PC-9 (cell line): ENCODE data around the gene PSMB7.

Experiments used
- EZH2 ChIP-seq: fragments of 200-600 bp; sonication (generic); IDR thresholded peaks from 2 replicates; pipeline ENCODE4 v1.8.0; 2017; ENCODE audit warnings: antibody characterized with exemption, low read depth
- TF ChIP-seq, protein P1 (sequence below): fragments of 200-600 bp; sonication (generic); conservative IDR thresholded peaks from 2 replicates; pipeline ENCODE4 v1.6.1; 2017; ENCODE audit warnings: mixed run types, antibody characterized with exemption, mild to moderate bottlenecking, moderate library complexity

GRCh38 chr9:124345063-124345462 is 70.2 kb downstream of the PSMB7 start:
- TF ChIP-seq, protein P1, sequence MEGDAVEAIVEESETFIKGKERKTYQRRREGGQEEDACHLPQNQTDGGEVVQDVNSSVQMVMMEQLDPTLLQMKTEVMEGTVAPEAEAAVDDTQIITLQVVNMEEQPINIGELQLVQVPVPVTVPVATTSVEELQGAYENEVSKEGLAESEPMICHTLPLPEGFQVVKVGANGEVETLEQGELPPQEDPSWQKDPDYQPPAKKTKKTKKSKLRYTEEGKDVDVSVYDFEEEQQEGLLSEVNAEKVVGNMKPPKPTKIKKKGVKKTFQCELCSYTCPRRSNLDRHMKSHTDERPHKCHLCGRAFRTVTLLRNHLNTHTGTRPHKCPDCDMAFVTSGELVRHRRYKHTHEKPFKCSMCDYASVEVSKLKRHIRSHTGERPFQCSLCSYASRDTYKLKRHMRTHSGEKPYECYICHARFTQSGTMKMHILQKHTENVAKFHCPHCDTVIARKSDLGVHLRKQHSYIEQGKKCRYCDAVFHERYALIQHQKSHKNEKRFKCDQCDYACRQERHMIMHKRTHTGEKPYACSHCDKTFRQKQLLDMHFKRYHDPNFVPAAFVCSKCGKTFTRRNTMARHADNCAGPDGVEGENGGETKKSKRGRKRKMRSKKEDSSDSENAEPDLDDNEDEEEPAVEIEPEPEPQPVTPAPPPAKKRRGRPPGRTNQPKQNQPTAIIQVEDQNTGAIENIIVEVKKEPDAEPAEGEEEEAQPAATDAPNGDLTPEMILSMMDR: no peak
- no peak for TF ChIP-seq EZH2
